T-helper 2 cell (primary cell): ENCODE results near the gene ANTXRL.
"Not testable (repeated sequence)": the region's sequence is repeated elsewhere in the genome, so short reads cannot be mapped to it uniquely, and the experiment has no call there.

Source experiments
- DNase-seq, 5 experiments: peaks; one replicate each; pipeline versions ENCODE4 v3.0.0 to v3.0.0-alpha.2; 2012 to 2022

ANTXRL gene

GRCh38 chr10:46295350-46296010 lies 8.7 kb downstream of the ANTXRL start:
- not testable (repeated sequence) for DNase-seq

GRCh38 chr10:46296086-46296485 lies 9.3 kb downstream of the ANTXRL start:
- DNase-seq, result not testable (repeated sequence)

GRCh38 chr10:46296641-46297141 lies 9.9 kb downstream of the ANTXRL start:
- no peak for DNase-seq

- peak in 1 of 5 experiments; percentile 78 for DNase-seq
Measured at GRCh38 chr10:46297406-46298204, 10.8 kb downstream of the ANTXRL start.

GRCh38 chr10:46298477-46299285 lies 11.9 kb downstream of the ANTXRL start:
- DNase-seq, result no peak

GRCh38 chr10:46299286-46299535 lies 12.4 kb downstream of the ANTXRL start:
- no peak for DNase-seq

GRCh38 chr10:46299536-46300369 lies 13.0 kb downstream of the ANTXRL start:
- no peak for DNase-seq

GRCh38 chr10:46300370-46300711 lies 13.5 kb downstream of the ANTXRL start:
- not testable (repeated sequence) for DNase-seq

- no peak for DNase-seq
Measured at GRCh38 chr10:46301056-46301645, 14.4 kb downstream of the ANTXRL start.

GRCh38 chr10:46301721-46302479 lies 15.1 kb downstream of the ANTXRL start:
- no peak for DNase-seq

GRCh38 chr10:46302765-46303352 lies 16.1 kb downstream of the ANTXRL start:
- not testable (repeated sequence) for DNase-seq

GRCh38 chr10:46304062-46304461 lies 17.3 kb downstream of the ANTXRL start:
- no peak for DNase-seq

GRCh38 chr10:46304671-46305070 lies 17.9 kb downstream of the ANTXRL start:
- not testable (repeated sequence) for DNase-seq

- no peak for DNase-seq
Measured at GRCh38 chr10:46305079-46305818, 18.5 kb downstream of the ANTXRL start.

GRCh38 chr10:46305986-46306385 lies 19.2 kb downstream of the ANTXRL start:
- no peak for DNase-seq

GRCh38 chr10:46306516-46307184 lies 19.9 kb downstream of the ANTXRL start:
- DNase-seq, result no peak

- DNase-seq, result no peak
Measured at GRCh38 chr10:46307281-46308112, 20.7 kb downstream of the ANTXRL start.

- no peak for DNase-seq
Measured at GRCh38 chr10:46308113-46308415, 21.3 kb downstream of the ANTXRL start.
